Activated naive CD4-positive, alpha-beta T cell treated with Interleukin-2 at 50 U/mL for 16 hours (primary cell): ENCODE results near the gene ZNF280C.
"Not testable (repeated sequence)": the region's sequence is repeated elsewhere in the genome, so short reads cannot be mapped to it uniquely, and the experiment has no call there.

Experiments
- DNase-seq: peaks from one replicate; pipeline ENCODE4 v3.0.0-alpha.2; 2020

The ZNF280C gene

GRCh38 chrX:130268449-130269170 is at the start of gene ZNF280C:
Gene ZNF280C (minus strand): TSS chrX:130268899. CDS start chrX:130260449, 8,450 bp downstream.
- peak; percentile 91 for DNase-seq

GRCh38 chrX:130304587-130305368 is 36.1 kb upstream of the ZNF280C start:
- DNase-seq = no peak

- DNase-seq = no peak
Observed at GRCh38 chrX:130301977-130302376, 33.3 kb upstream of the ZNF280C start.

GRCh38 chrX:130301405-130301804 is 32.7 kb upstream of the ZNF280C start:
- no peak for DNase-seq

- DNase-seq = no peak
Observed at GRCh38 chrX:130300010-130300282, 31.2 kb upstream of the ZNF280C start.

- DNase-seq = no peak
Observed at GRCh38 chrX:130299279-130300009, 30.7 kb upstream of the ZNF280C start.

- no peak for DNase-seq
Observed at GRCh38 chrX:130296743-130297142, 28.0 kb upstream of the ZNF280C start.

GRCh38 chrX:130296297-130296678 is 27.6 kb upstream of the ZNF280C start:
- DNase-seq = no peak

GRCh38 chrX:130295519-130296296 is 27.0 kb upstream of the ZNF280C start:
- DNase-seq = no peak

- DNase-seq = no peak
Observed at GRCh38 chrX:130287071-130287770, 18.5 kb upstream of the ZNF280C start.

- DNase-seq = no peak
Observed at GRCh38 chrX:130285710-130286109, 17.0 kb upstream of the ZNF280C start.

GRCh38 chrX:130285069-130285620 is 16.4 kb upstream of the ZNF280C start:
- no peak for DNase-seq

- no peak for DNase-seq
Observed at GRCh38 chrX:130282151-130282550, 13.5 kb upstream of the ZNF280C start.

- no peak for DNase-seq
Observed at GRCh38 chrX:130280901-130281300, 12.2 kb upstream of the ZNF280C start.

GRCh38 chrX:130272253-130272652 is 3.6 kb upstream of the ZNF280C start:
- not testable (repeated sequence) for DNase-seq

- DNase-seq = not testable (repeated sequence)
Observed at GRCh38 chrX:130269391-130269790, 692 bp upstream of the ZNF280C start.

GRCh38 chrX:130267956-130268448 is 697 bp downstream of the ZNF280C start:
- no peak for DNase-seq

- DNase-seq = no peak
Observed at GRCh38 chrX:130264573-130264972, 4.1 kb downstream of the ZNF280C start.

- DNase-seq = no peak
Observed at GRCh38 chrX:130263016-130263415, 5.7 kb downstream of the ZNF280C start.

GRCh38 chrX:130262231-130262630 is 6.5 kb downstream of the ZNF280C start:
- DNase-seq = no peak

- no peak for DNase-seq
Observed at GRCh38 chrX:130261296-130261893, 7.3 kb downstream of the ZNF280C start.
